GM18858 (cell line): ENCODE results near the gene FAM210B.
"Not testable (repeated sequence)": the region's sequence is repeated elsewhere in the genome, so short reads cannot be mapped to it uniquely, and the experiment has no call there.

Experiments used
- ATAC-seq: cut with Tn5 transposase; IDR thresholded peaks from one replicate; pipeline ENCODE4 v1.9.1; 2021; ENCODE audit not compliant: unreplicated experiment

Gene FAM210B

DNA sequence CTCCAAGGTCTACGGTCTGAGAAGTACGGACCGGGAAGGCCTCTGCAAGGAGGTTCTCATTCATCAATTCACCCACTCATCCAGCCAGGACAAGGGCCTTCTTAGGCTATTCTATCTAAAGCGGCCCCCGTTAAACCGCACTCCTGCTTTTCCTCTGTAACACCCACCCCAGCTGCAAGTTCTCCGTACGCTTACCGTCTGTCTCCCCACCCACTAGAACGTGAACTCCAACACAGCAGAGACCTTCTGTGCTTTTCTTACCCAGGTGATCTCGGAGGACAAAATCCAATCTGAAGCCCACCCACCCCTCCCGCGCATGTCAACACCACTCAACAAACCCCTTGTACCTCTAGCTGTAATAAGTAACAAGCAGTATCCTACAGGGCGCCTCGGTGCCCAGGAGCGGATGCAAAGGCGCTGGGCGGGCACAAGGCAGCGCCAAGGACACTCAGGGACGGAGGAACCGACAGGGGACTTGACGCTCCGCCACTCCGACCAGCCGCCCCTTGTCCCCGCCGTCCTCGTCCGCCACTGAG lies 32.9 kb downstream of the FAM210B start:
- peak; percentile 10 for ATAC-seq

GRCh38 chr20:56392132-56392880 lies 33.5 kb downstream of the FAM210B start, which contains the start of the genes AURKA and CSTF1:
Gene AURKA, minus strand, starts transcription at chr20:56392215. Its CDS starts 4,018 bp downstream, at chr20:56388197.
Gene CSTF1, plus strand, starts transcription at chr20:56392645. Its CDS starts 2,908 bp downstream, at chr20:56395553.
- peak; percentile 92 for ATAC-seq

- ATAC-seq = no peak
These were observed 34.2 kb downstream of the FAM210B start for GRCh38 chr20:56392881-56393482.

DNA sequence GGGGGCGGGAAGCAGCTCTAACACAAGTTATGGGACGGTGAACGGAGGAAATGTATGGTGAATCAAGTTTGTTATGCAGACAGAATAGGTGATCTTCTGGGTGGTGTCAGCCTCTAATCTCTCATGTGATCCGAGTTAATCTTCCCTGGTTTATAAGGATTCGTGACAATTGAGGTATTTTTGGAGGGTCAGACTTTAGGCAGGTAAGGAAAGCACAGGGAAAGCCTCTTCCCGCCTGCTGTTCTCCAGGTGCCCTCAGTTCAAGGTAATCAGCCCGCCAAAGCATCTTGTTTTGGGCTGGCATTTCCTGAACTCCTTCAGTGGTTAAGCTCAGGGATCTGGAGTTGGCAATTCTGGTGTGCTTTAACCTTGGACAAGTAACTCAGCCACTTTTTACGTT lies 34.9 kb downstream of the FAM210B start:
- no peak for ATAC-seq

DNA sequence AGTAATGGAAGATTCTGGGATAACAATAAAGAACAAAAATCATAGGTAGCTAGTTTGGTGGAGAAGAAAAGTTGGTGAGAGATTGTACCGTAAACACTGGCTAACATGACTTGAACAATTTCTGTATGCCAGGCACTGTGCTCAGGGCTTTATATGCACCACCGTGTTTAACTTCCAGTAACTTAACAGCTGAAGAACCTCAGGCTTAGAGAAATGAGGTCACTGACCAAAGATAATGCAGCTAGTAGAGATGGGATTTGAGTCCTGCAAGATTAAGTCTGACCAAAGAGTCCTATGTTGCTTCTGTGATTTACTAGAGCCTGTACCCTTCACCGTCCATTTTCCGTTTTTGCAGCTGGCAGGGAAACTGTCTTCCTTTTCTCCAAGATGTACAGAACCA lies 36.4 kb downstream of the FAM210B start:
- no peak for ATAC-seq

DNA sequence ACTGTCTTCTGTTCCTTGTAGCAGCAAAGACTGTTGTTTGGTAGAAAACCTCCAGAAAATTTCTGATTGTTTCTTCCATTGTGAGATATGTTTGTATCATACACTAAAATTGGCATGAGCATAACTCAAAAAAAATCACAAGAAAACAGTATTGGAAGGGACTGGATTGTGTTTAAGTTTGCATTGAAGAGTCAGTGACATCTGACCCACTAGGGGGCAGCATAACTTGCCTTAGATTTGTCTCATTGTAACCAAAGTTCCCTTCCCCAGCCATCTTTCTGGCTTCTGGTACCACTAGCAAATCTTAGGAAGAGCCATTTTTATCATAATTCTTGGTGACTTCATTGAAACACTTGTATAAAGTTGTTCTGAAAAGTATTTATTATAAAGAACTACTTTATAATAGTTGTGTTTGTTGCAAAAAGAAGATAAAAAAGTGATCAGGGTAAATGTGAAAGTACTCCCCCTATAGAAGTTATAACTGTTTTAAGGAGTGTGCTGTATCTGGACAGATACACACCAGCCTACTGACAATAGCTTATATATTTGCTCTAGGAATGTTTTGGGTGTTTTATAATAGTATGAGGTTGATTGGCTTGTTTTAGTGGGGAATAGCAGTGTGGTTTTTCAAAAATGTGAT lies 41.3 kb downstream of the FAM210B start:
- ATAC-seq = peak; percentile 72

DNA sequence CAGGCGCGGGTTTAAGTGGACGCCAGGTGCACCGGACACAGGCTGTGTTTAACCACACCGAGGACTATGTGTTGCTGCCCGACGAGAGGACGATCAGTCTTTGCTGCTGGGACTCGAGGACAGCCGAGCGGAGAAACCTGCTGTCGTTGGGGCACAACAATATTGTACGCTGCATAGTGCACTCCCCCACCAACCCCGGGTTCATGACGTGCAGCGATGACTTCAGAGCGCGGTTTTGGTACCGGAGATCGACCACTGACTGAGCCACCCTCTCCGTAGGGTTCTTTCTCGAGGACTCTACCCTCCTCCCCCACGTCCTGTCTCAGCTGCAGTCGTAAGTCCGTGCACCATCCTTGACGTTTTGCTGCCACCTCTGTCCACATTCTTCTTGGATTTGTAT lies 44.7 kb downstream of the FAM210B start:
- no peak for ATAC-seq

- not testable (repeated sequence) for ATAC-seq
These were observed 46.6 kb downstream of the FAM210B start for GRCh38 chr20:56405356-56405755.

- ATAC-seq = no peak
These were observed 48.1 kb downstream of the FAM210B start for GRCh38 chr20:56406910-56407309.

DNA sequence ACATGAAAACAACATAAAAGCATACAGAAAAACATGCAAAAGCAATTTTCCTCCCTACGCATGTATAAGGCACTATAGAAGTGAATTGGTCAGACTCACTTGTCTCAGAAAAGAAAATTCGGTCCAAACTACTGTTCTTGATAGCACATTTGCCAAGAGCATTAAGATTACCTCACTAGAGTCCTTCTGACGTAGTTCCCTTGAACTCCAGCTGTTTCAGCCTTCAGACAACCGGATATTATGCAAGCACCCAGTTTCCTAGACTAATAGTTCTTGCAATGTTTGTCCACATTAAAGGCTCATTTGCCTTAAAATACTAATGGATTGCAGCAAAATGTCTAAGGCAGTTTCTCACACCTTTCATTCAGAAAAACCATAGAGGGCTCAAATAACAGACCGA lies 50.7 kb downstream of the FAM210B start:
- no peak for ATAC-seq

DNA sequence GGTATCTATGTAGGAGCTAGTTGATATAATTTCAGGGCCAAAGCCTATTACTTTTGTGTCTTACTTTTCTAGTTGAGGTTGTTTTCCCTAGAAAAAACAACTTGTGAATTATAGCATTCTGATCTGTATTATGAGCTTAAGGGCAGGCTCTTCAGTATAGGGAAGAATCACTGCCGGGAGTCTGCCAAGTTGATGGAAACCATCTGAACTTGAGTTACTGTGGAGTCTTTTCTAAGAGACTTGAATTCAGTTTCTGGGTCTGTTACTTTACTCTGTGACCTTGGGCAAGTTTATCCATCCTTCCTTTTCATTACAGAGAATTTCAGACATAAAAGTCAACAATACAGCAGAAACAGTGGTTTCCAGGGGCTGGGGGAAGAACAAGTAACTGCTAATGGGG lies 51.2 kb downstream of the FAM210B start:
- ATAC-seq = no peak

GRCh38 chr20:56411287-56411686 lies 52.5 kb downstream of the FAM210B start:
- ATAC-seq = not testable (repeated sequence)

GRCh38 chr20:56411759-56412472 lies 53.1 kb downstream of the FAM210B start, which contains the start of gene CASS4:
Gene CASS4, plus strand, starts transcription at chr20:56412260. Its CDS starts 199 bp downstream, at chr20:56412459.
- ATAC-seq = no peak

- ATAC-seq = no peak
These were observed 53.7 kb downstream of the FAM210B start for GRCh38 chr20:56412473-56412790.

DNA sequence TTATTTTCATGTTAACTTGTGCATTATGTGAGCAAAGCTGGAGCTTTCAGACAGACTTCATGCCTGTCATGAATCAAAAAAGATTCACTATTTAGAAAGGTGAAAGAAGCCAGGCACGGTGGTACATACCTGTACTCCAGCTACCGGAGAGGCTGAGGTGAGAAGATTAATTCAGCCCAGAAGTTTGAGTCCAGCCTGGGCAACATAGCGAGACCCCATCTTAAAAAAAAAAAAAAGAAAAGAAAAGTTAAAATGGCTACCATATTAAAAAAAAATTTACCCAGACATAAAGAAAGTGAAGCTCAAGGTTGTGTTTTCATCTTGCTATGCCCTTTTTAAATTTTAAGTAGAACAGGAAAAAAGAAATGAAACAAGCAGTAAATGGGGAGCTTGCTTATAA lies 54.2 kb downstream of the FAM210B start:
- no peak for ATAC-seq

DNA sequence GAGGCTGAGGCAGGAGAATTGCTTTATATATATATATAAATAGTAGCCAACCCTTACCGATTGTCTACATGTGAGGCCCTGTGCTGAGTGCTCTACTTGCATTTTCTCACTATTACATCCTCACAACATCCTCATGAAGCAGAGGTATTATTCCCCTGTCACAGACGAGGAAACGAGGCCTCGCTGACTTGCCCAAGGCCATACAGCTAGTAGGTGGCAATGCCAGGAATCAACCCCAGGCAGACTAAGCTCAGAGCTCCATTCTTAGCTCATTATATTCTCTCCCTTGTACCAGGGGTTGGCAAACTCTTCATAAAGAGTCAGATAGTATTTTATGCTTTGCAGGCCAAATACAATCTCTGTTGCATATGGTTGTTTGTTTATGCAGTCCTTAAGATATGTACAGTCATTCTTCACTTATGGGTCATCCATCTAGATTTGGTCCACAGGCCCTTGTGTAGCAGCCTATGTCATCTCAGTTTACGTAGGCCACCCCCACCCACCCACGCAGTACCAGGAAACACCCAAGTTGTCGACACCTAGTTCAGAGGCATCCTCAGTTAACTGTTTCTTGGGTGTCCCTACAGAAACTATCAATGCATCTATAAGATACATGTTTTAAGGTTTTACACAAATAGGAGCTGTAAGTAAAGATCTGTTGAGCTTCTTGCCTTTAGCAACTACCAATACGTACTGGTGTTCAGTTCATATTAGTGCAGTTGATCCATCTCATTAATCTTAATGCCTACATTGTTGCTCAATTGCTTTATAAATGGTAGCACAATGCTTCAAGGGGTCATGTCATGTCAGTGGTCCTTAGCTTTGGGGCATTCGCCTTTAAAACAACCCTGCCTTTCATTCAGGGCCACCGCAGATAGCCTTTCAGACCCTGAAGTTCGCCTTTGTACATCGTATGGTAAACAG lies 56.3 kb downstream of the FAM210B start:
- ATAC-seq = no peak

DNA sequence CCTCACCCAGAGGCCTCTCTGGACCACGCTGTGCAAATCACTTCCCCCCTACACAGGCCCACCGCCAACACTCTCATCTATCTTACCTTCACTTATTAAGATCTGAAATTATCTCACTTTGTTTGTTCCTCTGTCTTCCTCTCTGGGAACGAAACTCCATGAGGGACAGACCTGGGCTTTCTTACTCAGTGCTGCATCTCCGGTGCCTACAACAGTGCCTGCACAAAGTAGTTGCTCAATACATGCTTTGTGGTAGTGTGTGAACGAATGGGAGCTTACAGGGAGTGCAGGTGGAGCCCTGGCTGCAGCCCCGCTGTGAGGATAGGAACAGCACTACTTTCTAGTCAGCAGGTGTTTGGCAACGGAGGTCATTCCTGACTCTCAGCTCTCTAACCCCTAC lies 58.6 kb downstream of the FAM210B start:
- no peak for ATAC-seq

GRCh38 chr20:56417911-56418310 lies 59.1 kb downstream of the FAM210B start:
- ATAC-seq = no peak
